ENCODE results near the gene GPC3. TPM values are rescaled to one million over a fixed set of nuclear protein-coding genes. Genes with fewer than 3 reads are reported as not detected.
"Not testable (repeated sequence)": the region's sequence is repeated elsewhere in the genome, so short reads cannot be mapped to it uniquely, and the experiment has no call there.

GPC3 gene
- total RNA-seq, 6 donors from 2014 or later: 9.4 to 111 (median 57.6) TPM

DNA sequence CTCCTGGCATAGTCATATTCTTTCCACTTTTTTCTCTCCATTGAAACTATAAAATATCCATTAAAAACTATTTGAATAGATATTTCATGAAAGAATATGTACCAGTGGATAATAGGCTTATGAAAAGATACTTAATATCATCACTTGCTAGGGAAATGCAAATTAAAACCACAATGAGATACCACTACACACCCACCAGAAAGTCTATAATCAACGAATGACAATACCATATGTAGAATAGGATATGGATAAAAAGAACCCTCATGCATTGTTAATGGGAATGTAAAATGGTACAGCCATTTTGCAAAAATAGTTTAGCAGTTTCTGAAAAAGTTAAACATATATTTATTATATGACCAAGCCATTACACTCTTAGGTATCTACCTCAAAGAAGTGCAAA, 351.4 kb downstream of the GPC3 start:
- H3K9me3 ChIP-seq: no peaks in the 10 kb centered on the region
- no peaks in the 10 kb centered on the region for H3K4me1 ChIP-seq
- H3K4me3 ChIP-seq: no peak overlapping the region
- TF ChIP-seq POLR2AphosphoS5 (IDR thresholded peaks at IDR 0.05) (no peak), EP300 (IDR thresholded peaks at IDR 0.05) (no peak), POLR2A (IDR thresholded peaks at IDR 0.05) (no peak)
- TF ChIP-seq, protein P1, sequence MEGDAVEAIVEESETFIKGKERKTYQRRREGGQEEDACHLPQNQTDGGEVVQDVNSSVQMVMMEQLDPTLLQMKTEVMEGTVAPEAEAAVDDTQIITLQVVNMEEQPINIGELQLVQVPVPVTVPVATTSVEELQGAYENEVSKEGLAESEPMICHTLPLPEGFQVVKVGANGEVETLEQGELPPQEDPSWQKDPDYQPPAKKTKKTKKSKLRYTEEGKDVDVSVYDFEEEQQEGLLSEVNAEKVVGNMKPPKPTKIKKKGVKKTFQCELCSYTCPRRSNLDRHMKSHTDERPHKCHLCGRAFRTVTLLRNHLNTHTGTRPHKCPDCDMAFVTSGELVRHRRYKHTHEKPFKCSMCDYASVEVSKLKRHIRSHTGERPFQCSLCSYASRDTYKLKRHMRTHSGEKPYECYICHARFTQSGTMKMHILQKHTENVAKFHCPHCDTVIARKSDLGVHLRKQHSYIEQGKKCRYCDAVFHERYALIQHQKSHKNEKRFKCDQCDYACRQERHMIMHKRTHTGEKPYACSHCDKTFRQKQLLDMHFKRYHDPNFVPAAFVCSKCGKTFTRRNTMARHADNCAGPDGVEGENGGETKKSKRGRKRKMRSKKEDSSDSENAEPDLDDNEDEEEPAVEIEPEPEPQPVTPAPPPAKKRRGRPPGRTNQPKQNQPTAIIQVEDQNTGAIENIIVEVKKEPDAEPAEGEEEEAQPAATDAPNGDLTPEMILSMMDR (IDR thresholded peaks at IDR 0.05): no peak
- no peak for DNase-seq
- no peak for ATAC-seq (ENCODE audit: low FRiP score in 2 of 2)
- H3K27ac ChIP-seq: no peak overlapping the region
- no peaks in the 10 kb centered on the region for H3K36me3 ChIP-seq
- no peaks in the 10 kb centered on the region for H3K27me3 ChIP-seq
- 78 to 97% methylated on average over 1 of the region's 1 CpG for WGBS, 2 donors

DNA sequence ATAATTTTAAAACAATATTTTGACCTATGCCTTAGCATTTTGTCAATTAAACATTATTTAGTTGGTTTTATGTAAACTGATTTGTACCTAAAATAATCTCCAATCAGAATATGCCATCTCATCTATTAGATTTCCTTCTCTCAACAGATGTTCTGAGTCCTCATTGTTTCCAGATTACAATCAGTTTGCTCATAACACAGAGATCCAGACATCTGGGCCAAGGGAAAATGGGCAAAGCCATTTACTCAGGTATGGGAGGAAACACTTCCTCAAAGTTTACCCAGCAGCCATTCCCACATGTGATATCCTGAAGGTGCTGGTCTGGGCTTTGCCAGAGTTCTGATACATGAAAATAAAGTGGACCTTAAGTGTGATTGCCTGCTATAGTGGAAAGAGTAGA, 352.2 kb downstream of the GPC3 start:
- DNase-seq: no peak
- H3K27me3 ChIP-seq: no peaks in the 10 kb centered on the region
- no peaks in the 10 kb centered on the region for H3K36me3 ChIP-seq
- no peak for TF ChIP-seq POLR2AphosphoS5 (IDR thresholded peaks at IDR 0.05)
- TF ChIP-seq, protein P1 (IDR thresholded peaks at IDR 0.05): no peak
- no peak for TF ChIP-seq EP300 (IDR thresholded peaks at IDR 0.05)
- no peak for TF ChIP-seq POLR2A (IDR thresholded peaks at IDR 0.05)
- no peak overlapping the region for H3K4me3 ChIP-seq
- H3K4me1 ChIP-seq: no peaks in the 10 kb centered on the region
- no peak for ATAC-seq (ENCODE audit: low FRiP score in 2 of 2)
- no peak overlapping the region for H3K27ac ChIP-seq
- no peaks in the 10 kb centered on the region for H3K9me3 ChIP-seq

DNA sequence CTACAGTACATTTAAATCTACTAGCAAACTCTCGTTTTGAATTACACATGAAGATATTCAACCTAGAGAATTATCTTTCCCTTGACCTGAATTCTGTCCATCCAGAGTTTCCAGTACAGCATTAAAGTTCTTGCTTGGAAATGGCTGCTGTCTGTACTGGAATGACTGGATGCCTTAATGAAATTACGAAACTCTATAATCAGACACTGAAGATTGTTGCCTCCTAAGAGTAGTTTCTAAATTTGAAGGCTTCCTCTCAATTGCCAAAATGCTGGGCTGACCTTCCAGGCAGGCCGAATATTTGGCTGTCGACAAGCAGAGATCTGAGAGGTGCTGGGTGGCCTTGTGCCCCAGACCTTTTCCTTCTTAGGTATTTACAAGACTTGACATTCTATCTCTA, 355.0 kb downstream of the GPC3 start:
- no peak for ATAC-seq (ENCODE audit: low FRiP score in 2 of 2)
- Histone ChIP-seq H3K27me3 (no peaks in the 10 kb centered on the region), H3K4me3 (no peak overlapping the region), H3K4me1 (no peaks in the 10 kb centered on the region), H3K27ac (no peak overlapping the region), H3K36me3 (no peaks in the 10 kb centered on the region), H3K9me3 (no peaks in the 10 kb centered on the region)
- no peak for DNase-seq
- 47 to 61% methylated on average over 3 to 4 of the region's 4 CpGs for WGBS, 2 donors
- TF ChIP-seq POLR2A (IDR thresholded peaks at IDR 0.05) (no peak), EP300 (IDR thresholded peaks at IDR 0.05) (no peak), POLR2AphosphoS5 (IDR thresholded peaks at IDR 0.05) (no peak)
- TF ChIP-seq, protein P1 (IDR thresholded peaks at IDR 0.05): no peak

DNA sequence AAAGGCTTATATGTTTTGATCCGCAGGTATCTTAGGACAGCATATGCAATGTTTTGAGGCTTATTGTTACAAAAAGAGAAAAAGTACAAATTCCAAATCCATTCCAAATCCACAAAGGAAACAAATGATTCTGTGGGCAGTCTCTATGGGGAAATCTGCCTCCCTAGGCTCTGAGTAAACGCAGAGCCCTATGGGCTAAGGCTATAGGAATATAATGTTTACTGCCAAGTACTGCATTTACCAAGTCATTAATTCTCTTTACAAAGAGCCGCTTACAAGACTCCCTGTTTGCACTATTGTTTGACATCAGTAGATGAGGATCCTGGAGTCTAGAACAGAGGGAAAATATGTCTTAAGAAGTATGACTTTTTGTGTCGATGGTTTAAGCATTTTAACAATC, 357.7 kb downstream of the GPC3 start:
- Histone ChIP-seq H3K4me1 (no peaks in the 10 kb centered on the region), H3K9me3 (no peaks in the 10 kb centered on the region), H3K27me3 (no peaks in the 10 kb centered on the region), H3K27ac (no peak overlapping the region), H3K36me3 (no peaks in the 10 kb centered on the region), H3K4me3 (no peak overlapping the region)
- ATAC-seq (ENCODE audit: low FRiP score in 2 of 2): no peak
- no peak for DNase-seq
- no peak for TF ChIP-seq POLR2A (IDR thresholded peaks at IDR 0.05)
- TF ChIP-seq, protein P1 (IDR thresholded peaks at IDR 0.05): no peak
- TF ChIP-seq POLR2AphosphoS5 (IDR thresholded peaks at IDR 0.05): no peak
- TF ChIP-seq EP300 (IDR thresholded peaks at IDR 0.05): no peak
- 81 to 82% methylated on average over 4 of the region's 4 CpGs for WGBS, 2 donors

DNA sequence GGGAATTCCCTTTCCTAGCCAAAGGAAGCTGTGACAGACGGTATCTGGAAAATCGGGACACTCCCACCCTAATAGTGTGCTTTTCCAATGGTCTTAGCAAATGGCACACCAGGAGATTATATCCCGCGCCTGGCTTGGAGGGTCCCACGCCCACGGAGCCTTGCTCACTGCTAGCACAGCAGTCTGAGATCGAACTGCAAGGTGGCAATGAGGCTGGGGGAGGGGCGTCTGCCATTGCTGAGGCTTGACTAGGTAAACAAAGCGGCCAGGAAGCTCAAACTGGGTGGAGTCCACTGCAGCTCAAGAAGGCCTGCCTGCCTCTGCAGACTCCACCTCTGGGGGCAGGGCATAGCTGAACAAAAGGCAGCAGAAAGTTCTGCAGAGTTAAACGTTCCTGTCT, 364.0 kb downstream of the GPC3 start:
- DNase-seq; ATAC-seq (ENCODE audit: low FRiP score in 2 of 2): not testable (repeated sequence)
- 94 to 96% methylated on average over 5 to 10 of the region's 10 CpGs for WGBS, 2 donors

More for the DNA sequence above, 364.0 kb downstream of the GPC3 start:
- not testable (repeated sequence) for H3K4me3 ChIP-seq, H3K27ac ChIP-seq, H3K36me3 ChIP-seq, H3K27me3 ChIP-seq, H3K9me3 ChIP-seq, H3K4me1 ChIP-seq
